Measurements from ENCODE around the gene SF3A1. TPM values are rescaled to one million over a fixed set of nuclear protein-coding genes. Genes with fewer than 3 reads are reported as not detected.

The SF3A1 gene
- total and polyA plus RNA-seq, 2 of the 8 experiments (the other 6 are each of a cell fraction or from before 2014, with no cell fraction given), result 27.8 to 285 TPM

DNA sequence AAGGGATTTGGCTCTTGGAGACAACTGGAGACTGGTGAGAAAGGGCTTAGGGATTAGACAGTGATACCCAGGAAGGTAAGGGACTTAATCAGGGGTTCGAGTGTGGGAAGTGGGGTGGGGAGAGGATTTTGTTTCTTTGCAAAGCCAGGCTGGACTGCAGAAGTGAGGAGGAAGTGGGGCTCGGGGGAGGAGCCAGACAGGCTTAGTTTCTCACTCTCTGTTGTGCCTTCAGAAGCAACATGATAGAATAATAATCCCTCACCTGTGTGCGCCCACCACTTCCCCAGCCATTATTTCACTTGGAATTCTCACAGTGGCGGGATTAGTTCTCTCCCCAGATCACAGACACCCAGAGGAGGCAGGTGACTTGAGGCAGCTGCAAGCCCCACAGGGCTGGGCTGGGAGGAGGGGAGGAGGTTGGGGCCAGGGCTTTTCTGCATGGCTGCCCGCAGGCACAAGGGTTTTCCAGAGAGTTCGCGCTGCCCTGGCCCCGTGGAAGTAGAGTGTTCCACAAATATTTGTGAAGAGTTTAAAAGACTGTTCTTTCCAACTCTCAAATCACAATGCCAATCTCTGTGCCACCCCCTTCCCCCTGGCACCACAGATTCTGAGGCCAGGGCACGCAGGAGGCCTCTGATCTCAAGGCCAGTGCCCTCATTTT lies 36.1 kb upstream of the SF3A1 start:
- H3K23me2 ChIP-seq (ENCODE audit: low read depth, low read length), result peaks cover 8% of the 10 kb centered on the region; the same call in 1 of the 2 replicates
- no peak overlapping the region for H3K23ac ChIP-seq (ENCODE audit: insufficient read length)
- H3K27ac ChIP-seq (ENCODE audit: low read depth, low read length), result no peak overlapping the region
- peak overlapping the region; percentile 66; the same call in 1 of the 2 replicates for H2BK5ac ChIP-seq (ENCODE audit: low read depth, low read length)
- H4K20me1 ChIP-seq (replicated peaks in 1 of 2; ENCODE audit: control insufficient read depth in 1 of 2, insufficient read depth in 2 of 2, low read length in 2 of 2), result peaks cover 0 to 2% of the 10 kb centered on the region in 2 experiments
- H3K9ac ChIP-seq (replicated peaks in 1 of 4; ENCODE audit: extremely low read depth in 1 of 4, low read depth in 3 of 4, low read length in 3 of 4), result no peak overlapping the region
- H3K79me2 ChIP-seq (ENCODE audit: control insufficient read depth in 1 of 2, insufficient read depth in 2 of 2, low read length in 2 of 2), result no peaks in the 10 kb centered on the region
- peaks cover 9% of the 10 kb centered on the region in 2 experiments for H3K9me3 ChIP-seq (ENCODE audit: insufficient read depth in 2 of 2, low read depth in 1 of 2, low read length in 1 of 2)
- TF ChIP-seq ASH2L (IDR thresholded peaks at IDR 0.05; ENCODE audit: low read length), result peak; percentile 53
- no peak for TF ChIP-seq EZH2 (IDR thresholded peaks at IDR 0.05; ENCODE audit: low read depth, low read length, severe bottlenecking)
- CTCF ChIA-PET (ENCODE audit: partially characterized antibody), result interaction anchor here (0.7 to 12.0 kb wide), 14 partner anchors 9 to 130 kb away, joined by 3 to 164 read pairs (median 4); partner anchors contain the start of genes CASTOR1 and MTFP1
- H3K79me1 ChIP-seq (ENCODE audit: low read depth, low read length), result no peaks in the 10 kb centered on the region
- H2AK5ac ChIP-seq (ENCODE audit: low read depth, low read length), result no peak overlapping the region
- H2BK15ac ChIP-seq (ENCODE audit: low read length), result 0 out of 2 replicates have a peak overlapping the region, but pooled peaks have one; percentile 18
- no peak overlapping the region; a peak in 1 of 4 replicates for H3K4me2 ChIP-seq (ENCODE audit: insufficient read depth in 1 of 2, low read depth in 2 of 2, low read length in 2 of 2)
- DNase-seq (ENCODE audit: low read depth in 1 of 2, low spot score in 2 of 2) (no peak), FAIRE-seq (no peak)
- no peak overlapping the region for H3K56ac ChIP-seq (replicated peaks; ENCODE audit: insufficient read length, low read depth, low read length)
- peak overlapping the region; percentile 28; the same call in 1 of the 2 replicates for H4K8ac ChIP-seq (ENCODE audit: extremely low read depth, insufficient read depth, low read length)
- no peak overlapping the region for H3K4ac ChIP-seq (replicated peaks; ENCODE audit: insufficient read length, low read depth, low read length)
- H4K91ac ChIP-seq (replicated peaks; ENCODE audit: insufficient read length, low read length), result peak overlapping the region; percentile 70
- H3K4me1 ChIP-seq (replicated peaks in 1 of 4; ENCODE audit: control insufficient read depth in 3 of 4, insufficient read depth in 4 of 4, low read length in 3 of 4), result peaks cover 0 to 11% (median 4%) of the 10 kb centered on the region in 4 experiments; a peak in 5 of 7 replicates
- H2BK12ac ChIP-seq (ENCODE audit: low read depth, low read length), result 0 out of 2 replicates have a peak overlapping the region, but pooled peaks have one; percentile 10
- POLR2A ChIA-PET (ENCODE audit: partially characterized antibody), result interaction anchor here (0.7 to 1.3 kb wide), 5 partner anchors 9 to 36 kb away, joined by 3 to 4 read pairs (median 4); partner anchors contain the start of genes CCDC157, MTFP1 and SF3A1
- H2BK20ac ChIP-seq (ENCODE audit: low read length), result peak overlapping the region; percentile 56; the same call in 1 of the 2 replicates
- no peak overlapping the region for H3K4me3 ChIP-seq (ENCODE audit: extremely low read depth in 1 of 4, insufficient read depth in 2 of 4, low read depth in 3 of 4, low read length in 4 of 4)
- no peak overlapping the region for H3K14ac ChIP-seq (ENCODE audit: insufficient read length)
- H2BK120ac ChIP-seq (replicated peaks; ENCODE audit: low read depth, low read length), result peak overlapping the region; percentile 39
- 80% methylated on average over 9 of the region's 9 CpGs; no CpG with 5 or more reads in 1 of the 2 experiments for WGBS, 2 experiments (ENCODE audit: extremely low coverage in 1 of 2, insufficient coverage in 1 of 2, insufficient read length in 1 of 2, insufficient replicate concordance in 2 of 2, low coverage in 1 of 2, low lambda C conversion rate in 2 of 2, missing lambda C conversion rate in 1 of 2)
- H4K5ac ChIP-seq (ENCODE audit: insufficient read length, low read depth, low read length), result no peak overlapping the region
- H3K27me3 ChIP-seq (replicated peaks in 1 of 4; ENCODE audit: control insufficient read depth in 3 of 4, extremely low read depth in 1 of 4, insufficient read depth in 3 of 4, low read length in 3 of 4), result peaks cover 2 to 4% (median 3%) of the 10 kb centered on the region in 4 experiments; a peak in 6 of 7 replicates
- H3K36me3 ChIP-seq (ENCODE audit: control insufficient read depth in 2 of 4, insufficient read depth in 4 of 4, low read length in 3 of 4), result no peaks in the 10 kb centered on the region
- peak overlapping the region; percentile 40; the same call in 1 of the 2 replicates for H3K18ac ChIP-seq (ENCODE audit: extremely low read depth, low read length)
- H2AFZ ChIP-seq (ENCODE audit: low read length), result peak overlapping the region; percentile 71
